Fibroblast of mammary gland (primary cell): ENCODE measurements around the gene YAP1.
A peak's percentile ranks its signal among the peaks of the same experiment; 100 is the strongest.

Source experiments
- DNase-seq: peaks from one replicate; pipeline ENCODE4 v3.0.0-alpha.2; 2010; ENCODE audit warnings: low read depth
- H3K4me3 ChIP-seq: 2 replicates; pipeline ENCODE4 v1.5.1; 2011; ENCODE audit warnings: low read depth, mild to moderate bottlenecking, low read length, moderate library complexity; ENCODE audit not compliant: control insufficient read depth
- TF ChIP-seq, protein P1 (sequence below): conservative IDR thresholded peaks from 2 replicates; pipeline ENCODE4 v1.5.1; 2011; ENCODE audit warnings: low read depth, low read length, inconsistent platforms; ENCODE audit not compliant: control insufficient read depth, insufficient read depth

YAP1 gene

DNA sequence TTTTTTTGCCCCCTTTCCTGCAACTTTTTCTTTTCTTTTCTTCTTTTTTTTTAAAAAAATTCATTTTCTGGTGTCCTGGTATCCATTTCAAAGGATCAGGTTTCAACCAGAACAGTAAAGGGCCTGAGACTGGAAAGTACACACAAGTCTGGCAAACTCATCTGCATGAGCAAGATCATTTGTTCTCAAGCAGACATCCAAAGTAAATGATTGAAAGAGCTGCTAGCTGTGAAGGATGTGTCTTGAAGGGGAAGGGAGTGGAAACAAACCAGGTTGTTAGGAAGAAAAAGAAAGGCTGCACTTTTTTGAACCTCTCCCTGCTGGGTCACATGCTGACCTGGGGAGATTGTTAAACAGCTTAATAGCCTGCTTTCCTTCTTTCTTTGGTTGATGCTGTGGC is 5.3 kb downstream of the YAP1 start:
- no peak overlapping the region for H3K4me3 ChIP-seq
- DNase-seq = peak; percentile 69
- TF ChIP-seq, protein P1, sequence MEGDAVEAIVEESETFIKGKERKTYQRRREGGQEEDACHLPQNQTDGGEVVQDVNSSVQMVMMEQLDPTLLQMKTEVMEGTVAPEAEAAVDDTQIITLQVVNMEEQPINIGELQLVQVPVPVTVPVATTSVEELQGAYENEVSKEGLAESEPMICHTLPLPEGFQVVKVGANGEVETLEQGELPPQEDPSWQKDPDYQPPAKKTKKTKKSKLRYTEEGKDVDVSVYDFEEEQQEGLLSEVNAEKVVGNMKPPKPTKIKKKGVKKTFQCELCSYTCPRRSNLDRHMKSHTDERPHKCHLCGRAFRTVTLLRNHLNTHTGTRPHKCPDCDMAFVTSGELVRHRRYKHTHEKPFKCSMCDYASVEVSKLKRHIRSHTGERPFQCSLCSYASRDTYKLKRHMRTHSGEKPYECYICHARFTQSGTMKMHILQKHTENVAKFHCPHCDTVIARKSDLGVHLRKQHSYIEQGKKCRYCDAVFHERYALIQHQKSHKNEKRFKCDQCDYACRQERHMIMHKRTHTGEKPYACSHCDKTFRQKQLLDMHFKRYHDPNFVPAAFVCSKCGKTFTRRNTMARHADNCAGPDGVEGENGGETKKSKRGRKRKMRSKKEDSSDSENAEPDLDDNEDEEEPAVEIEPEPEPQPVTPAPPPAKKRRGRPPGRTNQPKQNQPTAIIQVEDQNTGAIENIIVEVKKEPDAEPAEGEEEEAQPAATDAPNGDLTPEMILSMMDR = no peak

DNA sequence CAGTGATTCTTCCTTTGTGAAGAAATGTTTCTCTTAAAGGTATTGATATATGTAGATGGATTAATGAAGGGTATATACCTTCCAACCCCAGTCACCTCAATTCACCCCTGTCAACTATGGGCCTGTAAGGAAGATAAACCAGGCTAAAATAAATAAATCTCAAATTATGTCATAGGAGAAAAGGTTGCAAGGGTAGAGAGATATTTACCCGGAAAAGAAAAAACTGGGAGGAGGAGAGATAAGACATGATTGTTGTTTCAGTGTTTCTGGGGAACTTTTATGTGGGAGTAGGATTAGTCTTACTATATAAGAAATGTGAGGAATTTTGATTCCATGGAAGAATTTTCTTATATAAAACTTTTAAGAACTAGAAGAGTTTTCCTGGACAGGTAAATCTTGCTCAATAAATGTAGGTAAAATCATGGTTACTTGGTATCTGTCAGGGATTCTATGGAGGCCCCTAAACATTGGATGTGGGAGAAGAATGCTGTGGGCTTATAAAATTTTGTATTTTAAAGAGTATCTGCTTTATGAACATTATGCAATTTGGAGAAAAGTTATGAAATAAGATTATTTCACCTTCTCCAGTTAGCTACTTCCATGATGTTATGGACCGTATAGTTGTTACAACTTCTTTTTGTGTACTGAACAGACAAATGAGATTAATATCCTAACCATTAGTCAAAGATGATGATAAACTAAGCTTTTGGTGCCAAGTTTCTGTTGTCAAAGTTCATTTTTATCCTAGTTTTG is 6.4 kb downstream of the YAP1 start:
- DNase-seq = no peak
- TF ChIP-seq, protein P1 = no peak
- H3K4me3 ChIP-seq = no peak overlapping the region

DNA sequence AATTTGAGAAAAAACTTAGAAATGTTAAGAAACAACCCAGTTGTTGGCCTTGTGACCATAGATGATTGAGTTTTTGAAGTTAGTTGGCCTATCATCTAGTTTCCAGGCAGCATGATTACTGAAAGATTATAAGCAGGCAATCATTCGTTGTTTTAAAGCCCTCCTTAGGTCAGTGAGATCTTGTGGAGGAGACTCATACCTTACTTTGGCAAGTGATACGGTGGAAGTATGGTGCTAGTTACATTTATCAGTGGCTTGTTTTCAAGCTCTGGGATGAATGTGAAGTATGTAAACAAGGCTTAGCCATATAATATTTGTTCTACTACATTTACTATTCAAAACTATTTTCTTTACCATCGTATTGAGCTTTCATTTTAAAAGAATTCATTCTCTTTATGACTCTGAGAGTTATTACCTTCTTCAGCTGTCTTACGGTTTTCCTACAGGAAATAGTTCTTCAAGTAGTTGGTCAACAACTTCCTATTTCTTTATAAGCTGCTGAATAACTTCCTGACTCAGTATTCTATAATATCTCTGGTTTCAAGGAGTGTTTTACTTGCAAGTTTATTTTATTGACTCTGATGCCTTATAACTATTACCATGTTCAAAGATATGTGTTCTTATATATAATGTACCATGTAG is 7.3 kb downstream of the YAP1 start:
- TF ChIP-seq, protein P1 = no peak
- no peak overlapping the region for H3K4me3 ChIP-seq
- DNase-seq = no peak

DNA sequence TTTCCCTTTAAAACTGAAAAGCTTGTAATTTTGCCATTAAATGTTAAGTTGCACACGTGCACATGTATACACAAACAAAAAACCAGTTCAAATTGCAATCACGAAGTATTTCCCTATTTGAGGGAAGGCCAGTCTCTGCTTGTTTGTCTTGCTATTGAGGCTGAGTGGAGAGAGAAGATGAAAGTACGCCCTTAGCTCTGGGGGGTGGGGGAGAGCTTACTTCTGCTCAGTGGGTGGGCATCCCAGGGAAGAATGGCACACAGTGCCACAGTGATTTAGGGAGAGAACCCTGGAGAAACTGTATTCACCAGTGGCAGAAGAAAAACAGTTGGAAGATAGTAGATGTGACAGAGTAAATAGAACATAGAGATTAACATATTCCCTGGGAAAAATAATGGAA is 8.7 kb downstream of the YAP1 start:
- TF ChIP-seq, protein P1 = no peak
- H3K4me3 ChIP-seq = no peak overlapping the region
- DNase-seq = no peak

DNA sequence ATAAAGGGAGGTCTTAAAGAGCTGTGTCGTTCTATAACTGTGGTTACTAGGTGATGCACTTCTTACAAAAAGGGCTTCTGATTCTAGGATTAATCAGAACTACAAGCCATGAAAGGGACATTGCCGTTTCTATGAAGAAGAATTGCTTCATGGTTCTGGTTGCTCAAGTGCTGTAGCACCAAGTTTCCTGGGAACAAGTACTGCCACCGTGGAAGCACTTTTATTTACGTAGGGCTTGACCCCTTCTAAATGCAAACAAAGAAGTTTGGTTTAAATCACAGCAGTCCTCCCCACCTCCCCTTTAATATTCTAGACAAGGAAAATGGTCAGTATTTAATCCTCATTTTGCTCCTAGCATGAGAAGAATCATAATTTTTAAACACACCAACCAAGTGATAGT is 9.8 kb downstream of the YAP1 start:
- DNase-seq = peak; percentile 61
- H3K4me3 ChIP-seq = no peak overlapping the region
- TF ChIP-seq, protein P1 = no peak

DNA sequence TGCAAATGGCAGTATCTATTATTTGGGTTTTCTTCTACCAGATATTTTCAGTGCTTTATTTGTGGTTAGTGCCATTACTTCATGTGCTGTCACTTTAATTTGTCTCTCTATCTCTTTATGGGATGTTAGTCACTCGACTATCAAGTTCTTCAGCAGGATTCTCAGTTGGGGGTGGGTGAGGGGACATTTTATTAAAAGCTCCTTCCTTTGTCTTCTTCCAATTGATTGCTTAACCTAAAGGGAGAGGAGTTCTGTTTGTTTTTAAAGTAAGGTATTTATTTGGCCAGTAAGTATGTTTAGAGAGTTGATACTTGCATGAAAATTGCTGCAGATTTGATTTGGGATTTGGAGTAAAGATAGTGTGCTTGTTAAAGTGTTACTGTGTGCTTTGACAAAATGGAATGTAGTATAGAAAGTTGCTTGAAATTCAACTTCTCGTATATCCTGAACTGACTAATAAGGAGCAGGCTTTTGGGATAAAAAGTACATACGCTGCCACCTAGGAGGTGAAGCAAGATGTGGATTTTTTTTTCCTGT is 10.3 kb downstream of the YAP1 start:
- peak; percentile 40 for DNase-seq
- TF ChIP-seq, protein P1 = no peak
- H3K4me3 ChIP-seq = no peak overlapping the region
